ENCODE measurements around the gene DENR.

DENR gene

GRCh38 chr12:122732170-122732569 lies 20.5 kb upstream of the DENR start:
- TF ChIP-seq CTCF (IDR thresholded peaks at IDR 0.05; ENCODE audit: low read depth, low read length, missing control alignments), result no peak
- no peak overlapping the region for H3K4me3 ChIP-seq (replicated peaks; ENCODE audit: low read depth, low read length)
- no peak for DNase-seq (ENCODE audit: extremely low read depth, low read depth)

- no peak for DNase-seq (ENCODE audit: extremely low read depth, low read depth)
- no peak overlapping the region for H3K4me3 ChIP-seq (replicated peaks; ENCODE audit: low read depth, low read length)
- no peak for TF ChIP-seq CTCF (IDR thresholded peaks at IDR 0.05; ENCODE audit: low read depth, low read length, missing control alignments)
These were observed 20.0 kb upstream of the DENR start for GRCh38 chr12:122732611-122733010.

- no peak for DNase-seq (ENCODE audit: extremely low read depth, low read depth)
- no peak overlapping the region for H3K4me3 ChIP-seq (replicated peaks; ENCODE audit: low read depth, low read length)
- TF ChIP-seq CTCF (IDR thresholded peaks at IDR 0.05; ENCODE audit: low read depth, low read length, missing control alignments), result no peak
These were observed 14.1 kb upstream of the DENR start for GRCh38 chr12:122738571-122738970.

GRCh38 chr12:122740351-122740750 lies 12.3 kb upstream of the DENR start:
- DNase-seq (ENCODE audit: extremely low read depth, low read depth), result no peak

GRCh38 chr12:122743895-122744525 lies 8.6 kb upstream of the DENR start:
- no peak overlapping the region for H3K4me3 ChIP-seq (replicated peaks; ENCODE audit: low read depth, low read length)
- no peak for TF ChIP-seq CTCF (IDR thresholded peaks at IDR 0.05; ENCODE audit: low read depth, low read length, missing control alignments)
- DNase-seq (ENCODE audit: extremely low read depth, low read depth), result no peak

More at GRCh38 chr12:122740351-122740750, 12.3 kb upstream of the DENR start:
- no peak for TF ChIP-seq CTCF (IDR thresholded peaks at IDR 0.05; ENCODE audit: low read depth, low read length, missing control alignments)
- no peak overlapping the region for H3K4me3 ChIP-seq (replicated peaks; ENCODE audit: low read depth, low read length)

GRCh38 chr12:122747224-122748135 lies 5.1 kb upstream of the DENR start:
- H3K4me3 ChIP-seq (replicated peaks; ENCODE audit: low read depth, low read length), result no peak overlapping the region
- DNase-seq (ENCODE audit: extremely low read depth, low read depth), result no peak
- TF ChIP-seq CTCF (IDR thresholded peaks at IDR 0.05; ENCODE audit: low read depth, low read length, missing control alignments), result no peak
